Gastroesophageal sphincter (tissue), 3 donors: Measurements from ENCODE around the gene PCDHA6.
"Not testable (repeated sequence)": the region's sequence is repeated elsewhere in the genome, so short reads cannot be mapped to it uniquely, and the experiment has no call there.

ENCODE experiments used
- EP300 ChIP-seq: sonication (generic); formaldehyde crosslinking; IDR thresholded peaks from one replicate; pipeline ENCODE4 v1.6.1; 2017; ENCODE audit warnings: antibody characterized with exemption, mild to moderate bottlenecking
- POLR2A ChIP-seq, 2 donors: fragments of 450-650 bp; IDR thresholded peaks; one replicate each; pipeline ENCODE4 v1.6.1; 2017; ENCODE audit warnings: antibody characterized with exemption in 2 of 2, mild to moderate bottlenecking in 2 of 2, moderate library complexity in 1 of 2
- TF ChIP-seq, protein P1 (sequence below), 4 experiments: fragments of 200-600 bp in 2 of 4; fragments of 450-650 bp in 2 of 4; sonication (generic) in 1 of 4; IDR thresholded peaks; one replicate each; pipeline ENCODE4 v1.5.1; 2017 to 2019; ENCODE audit warnings: antibody characterized with exemption in 4 of 4, mild to moderate bottlenecking in 2 of 4, moderate library complexity in 2 of 4

DNA sequence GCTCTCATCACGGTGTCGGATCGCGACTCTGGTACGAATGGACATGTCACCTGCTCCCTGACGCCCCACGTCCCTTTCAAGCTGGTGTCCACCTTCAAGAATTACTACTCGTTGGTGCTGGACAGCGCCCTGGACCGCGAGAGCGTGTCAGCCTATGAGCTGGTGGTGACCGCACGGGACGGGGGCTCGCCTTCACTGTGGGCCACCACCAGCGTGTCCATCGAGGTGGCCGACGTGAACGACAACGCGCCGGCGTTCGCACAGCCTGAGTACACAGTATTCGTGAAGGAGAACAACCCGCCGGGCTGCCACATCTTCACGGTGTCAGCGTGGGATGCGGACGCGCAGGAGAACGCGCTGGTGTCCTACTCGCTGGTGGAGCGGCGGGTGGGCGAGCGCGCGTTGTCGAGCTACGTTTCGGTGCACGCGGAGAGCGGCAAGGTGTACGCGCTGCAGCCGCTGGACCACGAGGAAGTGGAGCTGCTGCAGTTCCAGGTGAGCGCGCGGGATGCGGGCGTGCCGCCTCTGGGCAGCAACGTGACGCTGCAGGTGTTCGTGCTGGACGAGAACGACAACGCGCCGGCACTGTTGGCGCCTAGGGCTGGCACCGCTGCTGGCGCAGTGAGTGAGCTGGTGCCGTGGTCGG is 31.6 kb upstream of the PCDHA6 start:
- not testable (repeated sequence) for TF ChIP-seq EP300; POLR2A (IDR thresholded peaks at IDR 0.05)
- TF ChIP-seq, protein P1, sequence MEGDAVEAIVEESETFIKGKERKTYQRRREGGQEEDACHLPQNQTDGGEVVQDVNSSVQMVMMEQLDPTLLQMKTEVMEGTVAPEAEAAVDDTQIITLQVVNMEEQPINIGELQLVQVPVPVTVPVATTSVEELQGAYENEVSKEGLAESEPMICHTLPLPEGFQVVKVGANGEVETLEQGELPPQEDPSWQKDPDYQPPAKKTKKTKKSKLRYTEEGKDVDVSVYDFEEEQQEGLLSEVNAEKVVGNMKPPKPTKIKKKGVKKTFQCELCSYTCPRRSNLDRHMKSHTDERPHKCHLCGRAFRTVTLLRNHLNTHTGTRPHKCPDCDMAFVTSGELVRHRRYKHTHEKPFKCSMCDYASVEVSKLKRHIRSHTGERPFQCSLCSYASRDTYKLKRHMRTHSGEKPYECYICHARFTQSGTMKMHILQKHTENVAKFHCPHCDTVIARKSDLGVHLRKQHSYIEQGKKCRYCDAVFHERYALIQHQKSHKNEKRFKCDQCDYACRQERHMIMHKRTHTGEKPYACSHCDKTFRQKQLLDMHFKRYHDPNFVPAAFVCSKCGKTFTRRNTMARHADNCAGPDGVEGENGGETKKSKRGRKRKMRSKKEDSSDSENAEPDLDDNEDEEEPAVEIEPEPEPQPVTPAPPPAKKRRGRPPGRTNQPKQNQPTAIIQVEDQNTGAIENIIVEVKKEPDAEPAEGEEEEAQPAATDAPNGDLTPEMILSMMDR (IDR thresholded peaks at IDR 0.05), result not testable (repeated sequence)
